T-helper 17 cell (primary cell): ENCODE results near the gene MRTO4. TPM values are rescaled to one million over a fixed set of nuclear protein-coding genes. Genes with fewer than 3 reads are reported as not detected.
"Not testable (repeated sequence)": the region's sequence is repeated elsewhere in the genome, so short reads cannot be mapped to it uniquely, and the experiment has no call there.

Experiments
- ATAC-seq: fragments of 150-1000 bp; cut with Tn5 transposase; 2 replicates; pipeline ENCODE4 v1.10.0; 2021; ENCODE audit warnings: mild to moderate bottlenecking, moderate library complexity
- DNase-seq, 3 donors: peaks; one replicate each; pipeline versions ENCODE4 v3.0.0 to v3.0.0-alpha.2; 2020 to 2021
- H3K9me3 ChIP-seq: one replicate; pipeline ENCODE4 v1.7.0; 2013; ENCODE audit warnings: low read length, mild to moderate bottlenecking; ENCODE audit not compliant: control insufficient read depth, poor library complexity, severe bottlenecking
- H3K27ac Mint-ChIP-seq: one replicate; pipeline ENCODE4 v1.8.0; 2022; ENCODE audit warnings: mild to moderate bottlenecking, moderate library complexity, mixed read lengths
- H3K27me3 Mint-ChIP-seq: one replicate; pipeline ENCODE4 v1.8.0; 2022; ENCODE audit warnings: mixed read lengths
- H3K36me3 Mint-ChIP-seq: one replicate; pipeline ENCODE4 v1.8.0; 2022; ENCODE audit warnings: low read depth, mixed read lengths
- H3K4me1 Mint-ChIP-seq: one replicate; pipeline ENCODE4 v1.8.0; 2022; ENCODE audit warnings: mild to moderate bottlenecking, mixed read lengths
- H3K4me3 Mint-ChIP-seq: one replicate; pipeline ENCODE4 v1.8.0; 2022; ENCODE audit warnings: mild to moderate bottlenecking, moderate library complexity, mixed read lengths
- total RNA-seq, 4 donors: library from RNA in 2 of 4; stranded (reverse) in 2 of 4; gene quantifications; one replicate each; pipeline ENCODE4 v1.2.3 and lab custom pipeline; 2022 to 2026

MRTO4 gene
- total RNA-seq, 2 donors from 2014 or later, result 17.0 to 19.8 TPM

GRCh38 chr1:19212167-19212566 is 39.4 kb upstream of the MRTO4 start:
- H3K9me3 ChIP-seq, result no peaks in the 10 kb centered on the region
- no peak for DNase-seq
- H3K4me3 Mint-ChIP-seq, result no peak overlapping the region
- H3K27ac Mint-ChIP-seq, result peak overlapping the region; percentile 99
- no peaks in the 10 kb centered on the region for H3K27me3 Mint-ChIP-seq
- H3K36me3 Mint-ChIP-seq, result peaks cover 5% of the 10 kb centered on the region
- H3K4me1 Mint-ChIP-seq, result peaks cover 39% of the 10 kb centered on the region
- no peak for ATAC-seq

DNA sequence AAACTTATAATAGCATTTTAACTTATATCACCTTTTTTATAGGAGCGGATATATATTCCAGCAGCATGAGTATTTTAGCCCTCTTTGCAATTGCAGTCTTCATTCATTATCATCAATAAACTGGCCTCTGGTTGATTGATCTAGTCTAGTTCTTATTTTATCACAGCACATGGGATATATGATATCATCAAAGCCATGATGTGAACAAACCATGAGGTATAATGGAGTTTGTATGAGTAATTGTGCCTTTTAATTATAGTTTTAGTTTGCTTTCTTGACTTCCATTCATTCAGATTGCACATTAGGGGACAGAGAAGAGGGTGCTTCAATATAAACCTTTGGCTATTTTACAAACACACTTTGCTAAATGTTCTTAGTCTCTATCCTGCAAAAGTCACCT is 38.0 kb upstream of the MRTO4 start:
- ATAC-seq, result no peak
- Mint-ChIP-seq H3K4me3 (no peak overlapping the region), H3K4me1 (peaks cover 38% of the 10 kb centered on the region), H3K27ac (peak overlapping the region; percentile 99), H3K27me3 (no peaks in the 10 kb centered on the region), H3K36me3 (peaks cover 9% of the 10 kb centered on the region)
- H3K9me3 ChIP-seq, result no peaks in the 10 kb centered on the region
- DNase-seq, result no peak

GRCh38 chr1:19216585-19216984 is 35.0 kb upstream of the MRTO4 start:
- peaks cover 24% of the 10 kb centered on the region for H3K4me1 Mint-ChIP-seq
- not testable (repeated sequence) for DNase-seq

GRCh38 chr1:19219451-19219850 is 32.2 kb upstream of the MRTO4 start:
- no peak for ATAC-seq
- H3K36me3 Mint-ChIP-seq, result peaks cover 11% of the 10 kb centered on the region

More at GRCh38 chr1:19216585-19216984, 35.0 kb upstream of the MRTO4 start:
- ATAC-seq, H3K36me3 Mint-ChIP-seq, H3K9me3 ChIP-seq, H3K4me3 Mint-ChIP-seq, H3K27me3 Mint-ChIP-seq: not testable (repeated sequence)
- H3K27ac Mint-ChIP-seq, result peak overlapping the region; percentile 70

DNA sequence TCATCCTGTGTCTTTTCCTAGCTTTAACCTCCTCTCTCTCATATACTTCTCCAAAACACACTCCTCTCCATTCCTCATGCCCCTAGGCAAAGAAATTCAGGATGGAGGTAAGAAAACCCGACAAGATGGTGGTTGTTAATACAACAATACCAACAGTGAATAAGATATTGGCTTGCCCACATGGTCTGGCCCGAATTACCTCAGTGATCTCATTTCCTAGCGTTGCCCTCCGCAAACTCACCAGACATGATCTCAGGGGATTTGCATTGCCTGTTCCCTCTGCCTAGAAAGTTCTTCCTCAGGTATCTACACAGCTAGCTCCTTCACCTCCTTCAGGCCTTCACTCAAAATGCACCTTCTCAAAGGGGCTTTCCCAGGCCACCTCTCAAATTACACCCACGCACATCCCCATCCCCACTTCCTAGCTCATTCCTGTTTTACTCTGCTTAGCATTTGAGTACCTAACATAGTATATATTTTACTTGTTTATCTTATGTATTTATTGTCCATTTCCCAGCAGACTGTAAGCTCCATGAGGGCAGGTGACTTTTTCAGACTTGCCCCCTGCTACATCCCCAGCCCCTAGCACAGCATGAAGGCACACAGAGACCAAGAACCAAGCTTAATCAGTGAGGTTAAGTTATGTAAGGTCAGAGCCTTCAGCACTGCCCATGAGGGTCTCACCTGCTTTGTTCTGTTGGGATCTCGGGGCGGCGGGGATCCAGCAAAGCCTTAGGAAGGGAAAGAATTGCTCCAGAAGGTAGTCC is 31.3 kb upstream of the MRTO4 start:
- Mint-ChIP-seq H3K36me3 (peaks cover 15% of the 10 kb centered on the region), H3K4me3 (no peak overlapping the region), H3K27me3 (no peaks in the 10 kb centered on the region), H3K4me1 (peaks cover 18% of the 10 kb centered on the region), H3K27ac (peak overlapping the region; percentile 62)
- ATAC-seq (peak; percentile 36), DNase-seq (no peak)
- H3K9me3 ChIP-seq, result no peaks in the 10 kb centered on the region

More at GRCh38 chr1:19219451-19219850, 32.2 kb upstream of the MRTO4 start:
- H3K4me1 Mint-ChIP-seq, result peaks cover 18% of the 10 kb centered on the region
- H3K9me3 ChIP-seq, result no peaks in the 10 kb centered on the region
- no peak overlapping the region for H3K4me3 Mint-ChIP-seq
- no peak for DNase-seq
- peak overlapping the region; percentile 62 for H3K27ac Mint-ChIP-seq
- no peaks in the 10 kb centered on the region for H3K27me3 Mint-ChIP-seq

- H3K27ac Mint-ChIP-seq, result peak overlapping the region; percentile 62
- peaks cover 18% of the 10 kb centered on the region for H3K4me1 Mint-ChIP-seq
- no peaks in the 10 kb centered on the region for H3K27me3 Mint-ChIP-seq
- peaks cover 15% of the 10 kb centered on the region for H3K36me3 Mint-ChIP-seq
- ATAC-seq (no peak), DNase-seq (no peak)
- H3K9me3 ChIP-seq, result no peaks in the 10 kb centered on the region
- H3K4me3 Mint-ChIP-seq, result no peak overlapping the region
These were observed 30.6 kb upstream of the MRTO4 start for GRCh38 chr1:19220991-19221390.

DNA sequence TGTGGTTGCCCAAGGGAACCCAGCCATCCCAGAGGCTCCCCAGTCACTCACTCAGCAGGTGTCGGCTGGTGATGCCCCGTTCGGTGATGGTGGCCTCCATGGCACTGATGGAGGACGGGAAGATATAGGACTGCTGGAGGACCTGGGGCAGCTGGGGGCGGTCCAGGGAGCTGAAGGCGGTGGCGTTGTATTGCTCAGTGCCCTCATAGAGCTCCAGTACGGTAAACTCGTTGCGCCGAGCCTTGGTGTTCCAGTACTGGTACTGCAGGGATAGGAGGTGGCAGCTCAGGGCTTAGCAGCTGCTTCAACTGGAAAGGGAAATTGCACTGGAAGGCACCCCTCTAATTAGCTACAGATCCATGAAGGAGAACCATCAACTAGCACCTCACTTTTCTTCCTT is 29.0 kb upstream of the MRTO4 start:
- ATAC-seq (no peak), DNase-seq (no peak)
- H3K4me3 Mint-ChIP-seq, result no peak overlapping the region
- no peaks in the 10 kb centered on the region for H3K9me3 ChIP-seq
- peaks cover 15% of the 10 kb centered on the region for H3K4me1 Mint-ChIP-seq
- H3K27me3 Mint-ChIP-seq, result no peaks in the 10 kb centered on the region
- no peak overlapping the region for H3K27ac Mint-ChIP-seq
- peaks cover 13% of the 10 kb centered on the region for H3K36me3 Mint-ChIP-seq

GRCh38 chr1:19222979-19223824 is 28.4 kb upstream of the MRTO4 start:
- H3K36me3 Mint-ChIP-seq, result peaks cover 10% of the 10 kb centered on the region
- H3K27ac Mint-ChIP-seq, result no peak overlapping the region
- H3K27me3 Mint-ChIP-seq, result no peaks in the 10 kb centered on the region
- peaks cover 12% of the 10 kb centered on the region for H3K4me1 Mint-ChIP-seq
- DNase-seq (no peak), ATAC-seq (no peak)
- H3K9me3 ChIP-seq, result no peaks in the 10 kb centered on the region
- H3K4me3 Mint-ChIP-seq, result no peak overlapping the region

GRCh38 chr1:19229229-19229628 is 22.4 kb upstream of the MRTO4 start:
- peaks cover 2% of the 10 kb centered on the region for H3K4me1 Mint-ChIP-seq
- ATAC-seq, result no peak
- H3K4me3 Mint-ChIP-seq, result no peak overlapping the region
- H3K9me3 ChIP-seq, result no peaks in the 10 kb centered on the region
- no peak overlapping the region for H3K27ac Mint-ChIP-seq
- DNase-seq, result no peak
- H3K36me3 Mint-ChIP-seq, result peaks cover 8% of the 10 kb centered on the region
- H3K27me3 Mint-ChIP-seq, result no peaks in the 10 kb centered on the region

- no peak for ATAC-seq
- H3K27ac Mint-ChIP-seq, result no peak overlapping the region
- H3K4me1 Mint-ChIP-seq, result no peaks in the 10 kb centered on the region
- no peaks in the 10 kb centered on the region for H3K9me3 ChIP-seq
- no peak overlapping the region for H3K4me3 Mint-ChIP-seq
- H3K36me3 Mint-ChIP-seq, result peaks cover 2% of the 10 kb centered on the region
- H3K27me3 Mint-ChIP-seq, result no peaks in the 10 kb centered on the region
- DNase-seq, result no peak
These were observed 21.7 kb upstream of the MRTO4 start for GRCh38 chr1:19229828-19230325.

DNA sequence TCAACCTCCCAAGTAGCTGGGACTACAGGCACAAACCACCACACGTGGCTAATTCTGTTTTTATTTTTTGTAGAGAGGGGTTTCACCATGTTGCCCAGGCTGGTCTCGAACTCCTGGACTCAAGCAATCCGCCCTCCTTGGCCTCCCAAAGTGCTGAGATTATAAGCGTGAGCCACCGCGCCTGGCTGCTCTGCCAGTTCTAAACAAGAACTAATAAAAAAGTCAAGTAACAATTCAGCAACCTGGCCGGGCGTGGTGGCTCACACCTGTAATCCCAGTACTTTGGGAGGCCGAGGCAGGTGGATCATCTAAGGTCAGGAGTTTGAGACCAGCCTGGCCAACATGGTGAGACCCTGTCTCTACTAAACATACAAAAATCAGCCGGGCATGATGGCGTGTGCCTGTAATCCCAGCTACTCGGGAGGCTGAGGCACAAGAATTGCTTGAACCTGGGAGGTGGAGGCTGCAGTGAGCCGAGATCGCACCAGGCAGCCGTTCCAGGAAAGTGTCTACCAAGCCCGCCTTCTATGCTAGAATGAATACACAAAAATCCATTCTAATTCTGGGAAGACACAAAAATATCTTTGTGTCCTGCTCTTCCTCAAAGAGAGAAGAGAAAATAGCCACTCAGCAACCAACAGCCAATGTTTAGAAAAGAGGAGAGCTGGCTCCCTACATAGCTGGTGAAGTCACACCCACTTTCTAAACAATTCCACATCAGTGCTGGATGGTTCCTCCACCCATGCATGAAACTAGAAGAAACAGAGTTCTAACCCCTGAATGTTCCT is 19.7 kb upstream of the MRTO4 start:
- not testable (repeated sequence) for H3K9me3 ChIP-seq, H3K27me3 Mint-ChIP-seq, DNase-seq, ATAC-seq, H3K4me3 Mint-ChIP-seq, H3K36me3 Mint-ChIP-seq, H3K27ac Mint-ChIP-seq, H3K4me1 Mint-ChIP-seq

DNA sequence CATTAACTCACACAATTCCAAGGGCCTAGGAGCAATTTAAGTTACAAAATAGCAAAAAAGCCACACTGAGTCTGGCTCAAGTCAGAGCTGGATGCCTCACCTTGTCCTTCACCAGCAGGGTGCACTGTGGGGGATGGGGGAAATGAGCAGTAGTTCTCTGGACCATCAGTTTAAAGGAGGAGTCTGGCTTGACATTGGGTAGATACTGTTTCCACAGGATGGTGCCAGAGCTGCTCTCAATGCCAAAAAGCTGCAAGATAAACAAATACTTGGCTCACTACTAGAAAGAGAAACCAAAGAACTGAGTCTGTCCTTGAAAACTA is 19.1 kb upstream of the MRTO4 start:
- no peak for DNase-seq
- Mint-ChIP-seq H3K4me3 (no peak overlapping the region), H3K4me1 (no peaks in the 10 kb centered on the region), H3K27me3 (no peaks in the 10 kb centered on the region), H3K27ac (no peak overlapping the region), H3K36me3 (peaks cover 2% of the 10 kb centered on the region)
- no peaks in the 10 kb centered on the region for H3K9me3 ChIP-seq
- ATAC-seq, result no peak

DNA sequence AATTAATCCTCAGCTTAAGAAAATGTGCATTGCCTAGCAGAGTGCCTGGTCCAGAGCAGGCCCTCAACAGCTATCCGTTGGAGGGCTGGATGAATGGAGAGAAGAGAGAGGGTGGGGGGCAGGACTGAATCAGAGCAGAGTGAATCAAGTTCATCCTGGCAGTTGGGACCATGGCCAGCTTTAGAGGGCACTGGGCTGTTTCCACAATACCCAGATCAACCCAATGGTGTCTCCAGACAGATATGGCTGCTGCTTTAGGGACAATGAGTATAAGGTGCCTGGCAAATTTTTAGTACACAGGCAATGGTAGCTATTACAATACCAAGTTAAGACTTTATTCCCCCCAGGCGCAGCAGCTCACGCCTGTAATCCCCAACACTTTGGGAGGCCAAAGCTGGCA is 17.4 kb upstream of the MRTO4 start:
- Mint-ChIP-seq H3K4me1 (no peaks in the 10 kb centered on the region), H3K36me3 (peaks cover 4% of the 10 kb centered on the region)

More for the DNA sequence above, 17.4 kb upstream of the MRTO4 start:
- no peaks in the 10 kb centered on the region for H3K27me3 Mint-ChIP-seq
- no peak overlapping the region for H3K27ac Mint-ChIP-seq
- H3K9me3 ChIP-seq, result no peaks in the 10 kb centered on the region
- H3K4me3 Mint-ChIP-seq, result no peak overlapping the region
- ATAC-seq (no peak), DNase-seq (no peak)
